Omental fat pad (tissue), 4 donors: ENCODE data around the gene IMPDH1. TPM values are rescaled to one million over a fixed set of nuclear protein-coding genes. Genes with fewer than 3 reads are reported as not detected.

Source experiments
- ATAC-seq: fragments of 150-250 bp; one replicate; pipeline ENCODE4 v1.9.1; 2016; ENCODE audit warnings: mild to moderate bottlenecking, moderate library complexity; ENCODE audit not compliant: low FRiP score
- DNase-seq: peaks from one replicate; pipeline ENCODE4 v3.0.0-alpha.2; 2019; ENCODE audit warnings: low spot score
- total RNA-seq, 4 donors: library from RNA; depleted of rRNA; stranded (reverse); fragments of >200 nt; gene quantifications; one replicate each; pipeline ENCODE4 v1.1.0, GENCODE V29; 2016
- TF ChIP-seq, protein P1 (sequence below), 3 donors: fragments of 450-650 bp; IDR thresholded peaks; one replicate each; pipeline ENCODE4 v1.5.1; 2016 to 2017; ENCODE audit warnings: antibody characterized with exemption in 3 of 3, mild to moderate bottlenecking in 3 of 3, moderate library complexity in 2 of 3

The IMPDH1 gene
- total RNA-seq, 4 donors from 2014 or later: 72.8 to 198 (median 109) TPM

DNA sequence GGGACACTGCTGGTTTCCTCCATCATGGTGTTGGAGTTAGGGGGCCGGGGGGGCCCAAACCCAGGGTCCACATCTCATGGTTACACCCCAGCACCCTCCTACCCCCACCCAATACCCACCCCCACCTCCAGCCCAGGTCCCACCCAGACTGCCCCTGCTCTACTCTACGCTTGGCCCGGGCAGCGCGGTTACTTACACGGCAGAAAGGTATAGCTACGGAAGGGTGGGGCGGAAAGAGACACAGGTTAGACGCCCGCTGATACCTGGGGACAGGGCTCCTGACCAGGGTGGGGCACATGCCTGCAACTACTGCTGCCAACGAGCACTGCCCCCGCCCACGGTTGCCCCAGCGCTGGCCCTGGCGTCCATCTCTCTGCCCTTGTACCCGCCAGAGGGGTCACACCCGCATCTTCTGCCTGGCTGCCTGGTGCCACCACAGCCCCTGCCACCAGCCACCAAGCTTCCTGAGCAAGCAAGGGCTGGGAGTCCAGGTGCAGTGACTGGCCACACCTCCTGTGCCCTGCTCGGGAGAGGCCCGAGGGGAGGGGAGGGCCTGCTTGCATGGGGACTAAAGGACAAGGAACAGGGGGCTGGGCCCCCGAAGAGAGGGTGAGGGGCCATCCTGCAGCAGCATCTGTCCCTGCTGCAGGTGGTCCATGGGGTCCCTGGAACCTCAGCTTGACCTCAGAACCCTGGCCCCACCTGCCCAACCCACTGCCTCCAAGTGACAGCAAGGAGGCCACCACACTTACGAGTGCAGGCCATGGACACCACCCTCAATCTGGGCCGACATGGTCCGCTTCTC, 16.1 kb downstream of the IMPDH1 start:
- ATAC-seq (no peak), DNase-seq (no peak)
- TF ChIP-seq, protein P1, sequence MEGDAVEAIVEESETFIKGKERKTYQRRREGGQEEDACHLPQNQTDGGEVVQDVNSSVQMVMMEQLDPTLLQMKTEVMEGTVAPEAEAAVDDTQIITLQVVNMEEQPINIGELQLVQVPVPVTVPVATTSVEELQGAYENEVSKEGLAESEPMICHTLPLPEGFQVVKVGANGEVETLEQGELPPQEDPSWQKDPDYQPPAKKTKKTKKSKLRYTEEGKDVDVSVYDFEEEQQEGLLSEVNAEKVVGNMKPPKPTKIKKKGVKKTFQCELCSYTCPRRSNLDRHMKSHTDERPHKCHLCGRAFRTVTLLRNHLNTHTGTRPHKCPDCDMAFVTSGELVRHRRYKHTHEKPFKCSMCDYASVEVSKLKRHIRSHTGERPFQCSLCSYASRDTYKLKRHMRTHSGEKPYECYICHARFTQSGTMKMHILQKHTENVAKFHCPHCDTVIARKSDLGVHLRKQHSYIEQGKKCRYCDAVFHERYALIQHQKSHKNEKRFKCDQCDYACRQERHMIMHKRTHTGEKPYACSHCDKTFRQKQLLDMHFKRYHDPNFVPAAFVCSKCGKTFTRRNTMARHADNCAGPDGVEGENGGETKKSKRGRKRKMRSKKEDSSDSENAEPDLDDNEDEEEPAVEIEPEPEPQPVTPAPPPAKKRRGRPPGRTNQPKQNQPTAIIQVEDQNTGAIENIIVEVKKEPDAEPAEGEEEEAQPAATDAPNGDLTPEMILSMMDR (IDR thresholded peaks at IDR 0.05): no peak

DNA sequence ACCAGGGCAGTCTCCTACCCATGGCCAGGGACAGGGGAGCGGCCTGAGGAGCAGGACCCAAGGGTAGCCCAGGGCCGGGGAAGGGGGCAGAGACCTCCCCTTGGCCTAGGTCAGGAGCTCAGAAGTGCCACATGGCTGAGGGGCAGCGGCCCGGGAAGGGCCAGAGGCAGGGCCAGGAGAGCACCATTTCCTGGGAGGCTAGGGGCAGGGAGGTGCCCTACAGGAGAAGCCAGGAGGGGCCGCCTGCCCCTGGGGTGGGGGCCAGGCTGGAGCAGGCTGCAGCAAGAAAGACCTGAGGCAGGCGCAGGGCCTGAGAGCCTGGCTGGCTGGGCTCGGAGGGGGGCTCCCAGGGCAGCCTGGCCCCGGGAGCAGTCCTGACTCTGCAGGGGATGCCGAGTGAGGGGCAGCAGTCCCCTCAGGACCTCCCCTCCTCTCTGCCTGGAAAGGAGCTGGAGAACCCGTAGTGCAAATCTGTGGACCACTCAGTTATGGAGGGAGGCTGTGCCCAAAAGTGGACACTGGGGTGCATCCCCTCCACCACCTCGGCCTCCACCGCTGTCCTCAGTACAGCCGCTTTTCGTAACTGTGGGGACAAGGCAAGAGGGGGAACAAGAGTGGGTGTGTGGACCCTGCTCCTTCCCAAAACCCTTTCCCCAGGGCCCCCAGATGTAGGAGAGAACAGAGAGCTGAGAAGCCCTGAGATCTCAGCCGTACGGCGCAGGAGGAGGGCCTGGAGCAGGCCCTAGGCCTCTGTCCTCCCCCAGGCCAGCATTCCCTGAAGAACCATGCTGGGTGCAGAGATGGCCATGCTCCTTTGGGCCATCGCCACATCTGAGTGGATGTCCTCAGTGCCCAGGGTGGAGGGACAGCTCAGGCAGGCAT, 17.1 kb downstream of the IMPDH1 start:
- TF ChIP-seq, protein P1 (IDR thresholded peaks at IDR 0.05): no peak
- DNase-seq (no peak), ATAC-seq (no peak)

DNA sequence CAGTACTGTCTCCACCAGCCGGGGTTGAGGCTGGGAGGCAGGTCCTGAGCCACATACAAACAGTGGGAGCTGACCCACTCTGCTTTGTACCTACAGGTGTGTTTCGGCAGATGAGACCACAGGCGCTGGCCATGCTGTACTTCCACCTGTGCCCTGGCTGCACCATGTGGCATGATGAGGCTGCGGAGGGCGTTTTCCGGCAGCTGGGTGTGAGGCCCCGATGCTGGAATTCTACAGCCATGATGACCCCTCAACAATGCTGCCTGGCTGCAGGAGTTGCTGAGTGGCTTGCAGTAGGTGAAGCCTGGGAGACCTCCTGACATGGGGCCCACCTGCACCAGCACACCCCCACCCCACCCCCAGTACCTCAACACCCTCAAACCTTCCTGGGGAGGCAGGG, 18.0 kb downstream of the IMPDH1 start:
- DNase-seq (no peak), ATAC-seq (no peak)
- TF ChIP-seq, protein P1 (IDR thresholded peaks at IDR 0.05): no peak

DNA sequence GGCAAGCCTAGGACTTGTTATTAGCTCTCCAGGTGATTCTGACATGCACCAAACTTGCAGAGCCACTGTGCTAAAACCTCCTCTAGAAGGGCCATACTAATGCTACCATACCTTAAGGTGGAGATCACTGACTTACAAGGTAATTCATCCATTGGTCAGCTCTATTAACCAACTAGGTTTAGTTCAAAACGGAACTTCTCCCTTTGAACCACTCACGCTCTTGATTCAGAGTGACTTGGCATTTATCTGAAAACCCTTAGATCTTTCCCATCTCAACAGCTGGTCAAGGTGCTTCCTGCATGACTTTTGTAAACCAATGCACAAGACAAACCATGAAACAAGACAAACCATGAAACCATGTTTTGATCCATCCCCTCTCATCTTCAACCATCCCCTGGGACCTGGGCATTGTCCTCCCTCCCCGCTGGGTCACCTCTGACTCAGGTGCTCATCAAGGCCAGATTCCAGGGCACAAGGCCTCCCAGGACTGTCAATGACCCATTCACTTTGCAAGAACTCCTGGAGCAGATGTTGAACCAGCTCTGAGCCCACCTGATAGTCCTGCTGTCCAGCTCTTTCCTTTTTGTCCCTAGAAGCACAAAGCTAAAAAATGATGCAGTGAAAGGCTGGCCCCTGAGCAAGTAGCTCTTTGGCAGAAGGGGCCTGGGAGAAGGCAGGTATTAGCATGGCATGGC, 18.8 kb downstream of the IMPDH1 start:
- DNase-seq (no peak), ATAC-seq (no peak)
- TF ChIP-seq, protein P1 (IDR thresholded peaks at IDR 0.05): no peak

DNA sequence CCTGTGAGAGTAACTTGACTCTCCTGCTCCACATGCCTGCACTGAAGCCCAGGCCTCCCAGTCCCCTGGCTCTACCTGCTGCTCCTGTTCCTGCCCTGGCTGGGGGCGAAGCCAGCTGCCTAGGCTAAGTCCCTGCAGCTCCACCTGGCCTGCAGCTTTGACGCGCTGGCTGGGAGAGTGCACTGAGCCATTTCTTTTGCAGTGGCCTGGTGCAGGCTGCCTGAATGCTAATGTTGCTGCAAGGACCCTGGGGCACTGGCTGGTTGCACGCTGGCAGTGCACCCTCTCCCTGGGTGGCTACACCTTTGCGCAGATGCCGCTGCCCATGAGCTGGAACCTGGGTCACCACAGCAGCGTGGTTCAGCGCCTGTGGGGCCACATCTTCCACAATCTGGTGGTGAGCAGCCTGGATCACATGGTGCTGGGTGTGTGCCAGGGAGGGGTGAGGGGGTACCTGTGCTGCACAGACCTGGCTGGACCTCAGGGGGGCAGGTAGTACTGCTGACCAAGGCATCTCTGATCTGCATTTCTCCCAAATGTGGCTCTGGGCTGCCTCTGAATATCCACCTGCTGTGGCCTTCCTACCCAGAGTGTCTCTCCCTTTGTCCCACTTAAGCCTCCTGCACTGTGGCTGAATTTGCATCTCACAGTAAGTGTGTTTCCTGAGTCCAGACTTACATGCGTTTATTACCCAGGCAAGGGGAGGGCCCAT, 20.0 kb downstream of the IMPDH1 start:
- DNase-seq (no peak), ATAC-seq (no peak)
- TF ChIP-seq, protein P1 (IDR thresholded peaks at IDR 0.05): no peak

DNA sequence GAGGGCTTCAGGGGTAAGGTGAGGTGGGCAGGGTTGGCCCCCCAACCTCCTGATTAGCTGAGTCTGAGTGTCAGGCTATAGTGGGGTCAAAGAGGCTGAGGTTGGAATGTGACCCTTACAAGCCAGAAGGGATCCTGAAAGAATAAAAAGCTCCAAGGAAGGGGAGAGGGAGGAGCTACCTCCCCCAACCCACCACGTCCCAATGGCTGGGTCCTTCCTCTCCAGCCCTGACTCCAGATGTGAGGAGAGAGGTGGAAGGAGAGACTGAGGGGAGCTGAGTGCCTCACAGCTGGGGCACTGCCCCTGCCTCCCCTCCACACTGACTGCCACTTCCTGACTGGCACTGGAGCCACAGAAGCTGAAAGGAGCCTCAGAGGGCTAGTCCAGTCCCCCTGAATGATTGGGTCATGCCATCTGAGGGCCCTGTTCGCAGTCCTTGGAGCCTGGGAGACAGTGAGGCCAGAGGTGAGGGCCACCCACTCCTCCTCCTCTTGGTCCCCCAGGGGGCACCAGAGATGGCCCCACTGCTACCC, 20.6 kb downstream of the IMPDH1 start:
- ATAC-seq (no peak), DNase-seq (no peak)
- TF ChIP-seq, protein P1 (IDR thresholded peaks at IDR 0.05): no peak
